Ishikawa (cell line): Measurements from ENCODE around the gene FAAP100.

Experiments
- CREB1 ChIP-seq: IDR thresholded peaks from 2 replicates; pipeline ENCODE4 v1.6.1; 2012; ENCODE audit warnings: low read depth
- EGR1 ChIP-seq: IDR thresholded peaks from 2 replicates; pipeline ENCODE4 v1.6.1; 2012
- EP300 ChIP-seq: IDR thresholded peaks from 2 replicates; pipeline ENCODE4 v1.6.1; 2012; ENCODE audit warnings: borderline replicate concordance
- FOXM1 ChIP-seq: IDR thresholded peaks from 2 replicates; pipeline ENCODE4 v1.6.1; 2012; ENCODE audit warnings: low read depth, borderline replicate concordance
- NFIC ChIP-seq: IDR thresholded peaks from 2 replicates; pipeline ENCODE4 v1.6.1; 2012
- RAD21 ChIP-seq: IDR thresholded peaks from 2 replicates; pipeline ENCODE4 v1.6.1; 2012; ENCODE audit warnings: low read depth
- TAF1 ChIP-seq: IDR thresholded peaks from 2 replicates; pipeline ENCODE4 v1.6.1; 2012; ENCODE audit warnings: low read depth, mild to moderate bottlenecking
- TCF12 ChIP-seq: IDR thresholded peaks from 2 replicates; pipeline ENCODE4 v1.6.1; 2012; ENCODE audit warnings: low read depth
- TEAD4 ChIP-seq: IDR thresholded peaks from 2 replicates; pipeline ENCODE4 v1.6.1; 2012
- TF ChIP-seq, protein P1 (sequence below): IDR thresholded peaks from 2 replicates; pipeline ENCODE4 v1.6.1; 2012
- TF ChIP-seq, protein P2 (sequence below): IDR thresholded peaks from 2 replicates; pipeline ENCODE4 v1.6.1; 2012; ENCODE audit warnings: low read depth, mild to moderate bottlenecking

DNA sequence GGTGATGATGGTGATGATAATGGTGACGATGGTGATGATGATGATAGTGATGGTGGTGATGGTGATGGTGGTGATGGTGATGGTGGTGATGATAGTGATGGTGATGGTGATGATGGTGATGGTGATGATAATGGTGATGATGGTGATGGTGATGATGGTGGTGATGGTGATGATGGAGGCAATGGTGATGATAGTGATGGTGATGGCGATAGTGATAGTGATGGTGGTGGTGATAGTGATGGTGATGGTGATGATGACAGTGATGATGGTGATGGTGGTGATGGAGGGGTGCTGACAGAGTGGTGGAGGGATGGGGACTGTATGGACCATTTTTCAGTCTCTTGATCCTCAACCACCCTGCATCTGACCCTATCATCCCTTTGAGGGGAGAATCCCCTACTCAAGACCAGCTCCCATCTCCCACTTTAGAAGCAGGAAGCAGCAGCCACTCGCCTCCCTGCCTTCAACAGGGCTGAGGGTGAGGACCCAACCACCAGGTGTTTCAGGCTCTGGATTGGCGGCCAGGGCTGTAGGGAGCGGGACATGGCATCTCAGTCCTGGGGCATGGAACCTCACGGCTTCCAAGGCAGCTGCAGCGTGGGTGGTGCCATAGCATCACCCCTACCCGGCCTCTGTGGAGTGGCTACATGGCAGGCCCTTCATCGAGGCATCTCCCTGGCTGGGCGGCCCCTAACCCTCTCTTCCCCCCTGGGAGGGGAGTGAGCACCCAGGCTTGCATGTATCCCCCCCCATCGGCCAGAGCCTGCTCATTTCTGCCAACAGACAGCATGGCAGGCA lies 19.5 kb downstream of the FAAP100 start:
- TF ChIP-seq CREB1 (no peak), TEAD4 (no peak), EP300 (no peak), TCF12 (no peak), FOXM1 (no peak), TAF1 (no peak), EGR1 (no peak), RAD21 (no peak), NFIC (no peak)
- TF ChIP-seq, protein P1, sequence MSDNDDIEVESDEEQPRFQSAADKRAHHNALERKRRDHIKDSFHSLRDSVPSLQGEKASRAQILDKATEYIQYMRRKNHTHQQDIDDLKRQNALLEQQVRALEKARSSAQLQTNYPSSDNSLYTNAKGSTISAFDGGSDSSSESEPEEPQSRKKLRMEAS, result no peak
- TF ChIP-seq, protein P2, sequence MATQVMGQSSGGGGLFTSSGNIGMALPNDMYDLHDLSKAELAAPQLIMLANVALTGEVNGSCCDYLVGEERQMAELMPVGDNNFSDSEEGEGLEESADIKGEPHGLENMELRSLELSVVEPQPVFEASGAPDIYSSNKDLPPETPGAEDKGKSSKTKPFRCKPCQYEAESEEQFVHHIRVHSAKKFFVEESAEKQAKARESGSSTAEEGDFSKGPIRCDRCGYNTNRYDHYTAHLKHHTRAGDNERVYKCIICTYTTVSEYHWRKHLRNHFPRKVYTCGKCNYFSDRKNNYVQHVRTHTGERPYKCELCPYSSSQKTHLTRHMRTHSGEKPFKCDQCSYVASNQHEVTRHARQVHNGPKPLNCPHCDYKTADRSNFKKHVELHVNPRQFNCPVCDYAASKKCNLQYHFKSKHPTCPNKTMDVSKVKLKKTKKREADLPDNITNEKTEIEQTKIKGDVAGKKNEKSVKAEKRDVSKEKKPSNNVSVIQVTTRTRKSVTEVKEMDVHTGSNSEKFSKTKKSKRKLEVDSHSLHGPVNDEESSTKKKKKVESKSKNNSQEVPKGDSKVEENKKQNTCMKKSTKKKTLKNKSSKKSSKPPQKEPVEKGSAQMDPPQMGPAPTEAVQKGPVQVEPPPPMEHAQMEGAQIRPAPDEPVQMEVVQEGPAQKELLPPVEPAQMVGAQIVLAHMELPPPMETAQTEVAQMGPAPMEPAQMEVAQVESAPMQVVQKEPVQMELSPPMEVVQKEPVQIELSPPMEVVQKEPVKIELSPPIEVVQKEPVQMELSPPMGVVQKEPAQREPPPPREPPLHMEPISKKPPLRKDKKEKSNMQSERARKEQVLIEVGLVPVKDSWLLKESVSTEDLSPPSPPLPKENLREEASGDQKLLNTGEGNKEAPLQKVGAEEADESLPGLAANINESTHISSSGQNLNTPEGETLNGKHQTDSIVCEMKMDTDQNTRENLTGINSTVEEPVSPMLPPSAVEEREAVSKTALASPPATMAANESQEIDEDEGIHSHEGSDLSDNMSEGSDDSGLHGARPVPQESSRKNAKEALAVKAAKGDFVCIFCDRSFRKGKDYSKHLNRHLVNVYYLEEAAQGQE, result no peak
